Measurements from ENCODE around the gene UBN1.

The UBN1 gene

GRCh38 chr16:4847774-4848587 is 700 bp downstream of the UBN1 start:
- Histone ChIP-seq H3K9ac (peak overlapping the region; percentile 93 to 99 (median 97)), H3K9me3 (replicated peaks in 1 of 11) (no peaks in the 10 kb centered on the region), H3K27ac (peak overlapping the region; percentile 93 to 99 (median 96)), H4K20me1 (peaks cover 71 to 92% (median 87%) of the 10 kb centered on the region in 11 experiments; a peak in 21 of 22 replicates), H3K4me2 (peak overlapping the region; percentile 76 to 97 (median 93)), H3K4me1 (peaks cover 38 to 64% (median 46%) of the 10 kb centered on the region in 10 experiments), H3K36me3 (peaks cover 21 to 61% (median 36%) of the 10 kb centered on the region in 11 experiments), H3K27me3 (no peaks in the 10 kb centered on the region), H3K4me3 (peak overlapping the region; percentile 88 to 100 (median 96))
- no peak for TF ChIP-seq Cebpa-rat (IDR thresholded peaks at IDR 0.05)

- H3K36me3 ChIP-seq = peaks cover 24 to 61% (median 38%) of the 10 kb centered on the region in 11 experiments
- H3K9me3 ChIP-seq (replicated peaks in 1 of 11) = no peaks in the 10 kb centered on the region
- peaks cover 35 to 55% (median 43%) of the 10 kb centered on the region in 10 experiments for H3K4me1 ChIP-seq
- peak overlapping the region in 5 of 10 experiments; percentile 18 to 97 (median 95); a peak in 6 of 20 replicates for H3K4me3 ChIP-seq
- TF ChIP-seq Cebpa-rat (IDR thresholded peaks at IDR 0.05) = no peak
- H3K27ac ChIP-seq = no peak overlapping the region; a peak in 1 of 22 replicates
- H3K9ac ChIP-seq = peak overlapping the region; percentile 10 to 97 (median 37); a peak in 11 of 22 replicates
- no peaks in the 10 kb centered on the region for H3K27me3 ChIP-seq
- peak overlapping the region; percentile 73 to 97 (median 91) for H3K4me2 ChIP-seq
- peaks cover 71 to 94% (median 92%) of the 10 kb centered on the region in 11 experiments; a peak in 21 of 22 replicates for H4K20me1 ChIP-seq
Measured at GRCh38 chr16:4850211-4850610, 2.9 kb downstream of the UBN1 start.

GRCh38 chr16:4852221-4852872 is 5.1 kb downstream of the UBN1 start:
- Histone ChIP-seq H3K9me3 (replicated peaks in 1 of 11) (no peaks in the 10 kb centered on the region), H3K4me2 (peak overlapping the region in 5 of 11 experiments; percentile 6 to 97 (median 93); a peak in 9 of 22 replicates), H3K4me1 (peaks cover 24 to 45% (median 32%) of the 10 kb centered on the region in 10 experiments), H3K9ac (0 out of 22 replicates have a peak overlapping the region, but pooled peaks of 1 of the 11 experiments have one; percentile 14), H3K4me3 (no peak overlapping the region), H3K36me3 (peaks cover 45 to 74% (median 54%) of the 10 kb centered on the region in 11 experiments), H4K20me1 (peaks cover 59 to 98% (median 94%) of the 10 kb centered on the region in 11 experiments; a peak in 20 of 22 replicates), H3K27ac (peak overlapping the region in 4 of 11 experiments; percentile 5 to 51 (median 32); a peak in 5 of 22 replicates), H3K27me3 (no peaks in the 10 kb centered on the region)
- TF ChIP-seq Cebpa-rat (IDR thresholded peaks at IDR 0.05) = no peak

DNA sequence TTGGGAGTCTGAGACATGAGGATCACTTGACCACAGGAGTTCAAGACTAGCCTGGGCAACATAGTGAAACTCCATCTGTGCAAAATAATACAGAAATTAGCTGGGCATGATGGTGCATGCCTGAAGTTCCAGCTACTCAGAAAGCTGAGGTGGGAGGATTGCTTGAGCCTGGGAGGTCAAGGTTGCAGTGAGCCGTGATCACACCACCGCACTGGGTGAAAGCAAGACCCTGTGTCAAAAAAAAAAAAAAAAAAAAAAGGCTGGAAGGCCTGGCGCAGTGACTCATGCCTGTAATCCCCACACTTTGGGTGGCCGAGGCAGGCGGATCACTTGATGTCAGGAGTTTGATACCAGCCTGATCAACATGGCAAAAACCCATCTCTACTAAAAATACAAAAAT is 8.1 kb downstream of the UBN1 start:
- Histone ChIP-seq H3K9ac (no peak overlapping the region), H3K9me3 (replicated peaks in 1 of 11) (no peaks in the 10 kb centered on the region), H3K4me3 (no peak overlapping the region), H3K36me3 (peaks cover 75 to 94% (median 81%) of the 10 kb centered on the region in 11 experiments), H3K27me3 (no peaks in the 10 kb centered on the region), H3K27ac (no peak overlapping the region), H4K20me1 (peaks cover 36 to 92% (median 85%) of the 10 kb centered on the region in 11 experiments; a peak in 21 of 22 replicates), H3K4me2 (no peak overlapping the region), H3K4me1 (peaks cover 2 to 27% (median 13%) of the 10 kb centered on the region in 10 experiments)
- TF ChIP-seq Cebpa-rat (IDR thresholded peaks at IDR 0.05) = no peak

DNA sequence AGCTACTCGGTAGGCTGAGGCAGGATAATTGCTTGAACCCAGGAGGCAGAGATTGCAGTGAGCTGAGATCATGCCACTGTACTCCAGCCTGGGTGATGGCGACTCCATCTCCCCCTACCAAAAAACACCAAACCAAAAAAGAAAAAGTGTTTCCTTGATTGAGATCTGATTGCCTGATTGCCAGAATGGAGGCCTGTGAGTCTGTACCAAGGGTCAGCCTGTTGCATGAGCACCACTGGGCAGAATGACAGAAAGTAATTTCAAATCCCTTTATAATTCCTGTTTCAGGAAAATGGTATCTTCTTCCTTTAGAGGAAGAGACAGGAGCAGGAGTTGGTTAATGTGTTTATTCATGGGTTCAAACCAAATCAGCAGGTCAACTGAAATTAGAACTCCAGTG is 8.5 kb downstream of the UBN1 start:
- Histone ChIP-seq H3K9me3 (replicated peaks in 1 of 11) (no peaks in the 10 kb centered on the region), H3K27ac (no peak overlapping the region), H3K4me2 (no peak overlapping the region), H3K27me3 (no peaks in the 10 kb centered on the region), H4K20me1 (peaks cover 36 to 93% (median 83%) of the 10 kb centered on the region in 11 experiments; a peak in 21 of 22 replicates), H3K4me1 (peaks cover 0 to 23% (median 10%) of the 10 kb centered on the region in 10 experiments; a peak in 14 of 20 replicates), H3K9ac (no peak overlapping the region), H3K4me3 (no peak overlapping the region), H3K36me3 (peaks cover 80 to 95% (median 83%) of the 10 kb centered on the region in 11 experiments)
- TF ChIP-seq Cebpa-rat (IDR thresholded peaks at IDR 0.05) = no peak

DNA sequence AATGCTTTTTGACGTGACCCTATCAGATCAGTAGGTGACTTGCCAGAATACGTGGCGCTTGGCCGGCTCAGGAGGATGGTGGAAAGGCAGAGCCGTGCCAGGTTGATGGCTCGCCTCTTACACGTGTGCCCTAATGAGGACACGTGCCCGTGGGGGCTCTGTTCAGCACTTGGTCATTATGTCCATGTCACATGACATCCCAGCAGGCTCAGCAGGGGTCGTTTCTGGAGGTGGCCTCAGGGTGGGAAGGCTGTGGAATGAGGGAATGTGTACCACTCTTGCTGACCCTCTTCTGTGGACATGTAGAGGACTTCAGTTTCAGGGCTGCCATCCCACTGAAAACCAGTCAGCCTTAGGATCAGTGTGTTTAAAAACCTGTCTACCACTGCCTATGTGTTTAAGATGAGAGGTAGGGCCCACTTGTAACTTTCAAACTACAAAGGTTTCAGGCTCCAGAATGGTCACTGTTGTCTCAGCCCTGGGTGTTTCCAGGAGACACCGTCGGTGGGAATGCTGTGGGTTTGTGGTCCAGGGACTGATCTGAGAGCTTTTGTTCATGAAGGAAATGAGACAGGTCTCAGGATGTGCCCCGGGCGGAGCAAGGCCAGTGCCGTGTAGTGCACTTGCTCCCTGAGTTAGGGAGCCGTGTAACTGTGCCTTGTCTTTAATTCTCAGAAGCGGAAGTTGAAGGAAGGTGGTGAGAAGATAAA is 12.1 kb downstream of the UBN1 start:
- peaks cover 0 to 12% (median 0%) of the 10 kb centered on the region in 10 experiments; a peak in 7 of 20 replicates for H3K4me1 ChIP-seq
- H3K27me3 ChIP-seq = no peaks in the 10 kb centered on the region
- H3K9ac ChIP-seq = 0 out of 22 replicates have a peak overlapping the region, but pooled peaks of 1 of the 11 experiments have one; percentile 16
- H3K9me3 ChIP-seq (replicated peaks in 1 of 11) = no peaks in the 10 kb centered on the region
- peaks cover 98 to 100% (median 100%) of the 10 kb centered on the region in 11 experiments for H3K36me3 ChIP-seq
- no peak for TF ChIP-seq Cebpa-rat (IDR thresholded peaks at IDR 0.05)
- H3K4me3 ChIP-seq = no peak overlapping the region
- H3K4me2 ChIP-seq = no peak overlapping the region
- peaks cover 40 to 94% (median 83%) of the 10 kb centered on the region in 11 experiments; a peak in 21 of 22 replicates for H4K20me1 ChIP-seq
- H3K27ac ChIP-seq = no peak overlapping the region

DNA sequence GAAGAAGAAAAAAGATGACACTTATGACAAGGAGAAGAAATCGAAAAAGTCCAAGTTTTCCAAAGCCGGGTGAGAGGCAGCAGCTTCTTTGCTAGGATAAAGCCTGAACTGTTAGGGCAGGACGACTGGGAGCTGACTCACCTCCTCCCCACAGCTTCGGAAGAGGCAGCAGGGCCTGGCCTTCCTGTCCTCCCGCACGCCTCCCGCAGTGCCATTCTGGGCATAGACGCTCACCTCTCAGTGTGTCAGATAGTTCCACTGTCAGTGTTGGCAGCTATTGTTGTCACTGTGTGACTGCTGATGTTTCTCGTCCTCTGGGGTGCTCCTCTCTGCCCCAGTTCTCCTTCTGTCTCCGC is 12.6 kb downstream of the UBN1 start:
- Histone ChIP-seq H3K4me1 (peaks cover 0 to 17% (median 0%) of the 10 kb centered on the region in 10 experiments; a peak in 7 of 20 replicates), H3K9ac (0 out of 22 replicates have a peak overlapping the region, but pooled peaks of 1 of the 11 experiments have one; percentile 16), H4K20me1 (peaks cover 46 to 94% (median 84%) of the 10 kb centered on the region in 11 experiments; a peak in 21 of 22 replicates), H3K27me3 (no peaks in the 10 kb centered on the region), H3K27ac (no peak overlapping the region), H3K4me3 (no peak overlapping the region), H3K9me3 (replicated peaks in 1 of 11) (no peaks in the 10 kb centered on the region), H3K36me3 (peaks cover 98 to 100% (median 100%) of the 10 kb centered on the region in 11 experiments), H3K4me2 (no peak overlapping the region)
- TF ChIP-seq Cebpa-rat (IDR thresholded peaks at IDR 0.05) = no peak

DNA sequence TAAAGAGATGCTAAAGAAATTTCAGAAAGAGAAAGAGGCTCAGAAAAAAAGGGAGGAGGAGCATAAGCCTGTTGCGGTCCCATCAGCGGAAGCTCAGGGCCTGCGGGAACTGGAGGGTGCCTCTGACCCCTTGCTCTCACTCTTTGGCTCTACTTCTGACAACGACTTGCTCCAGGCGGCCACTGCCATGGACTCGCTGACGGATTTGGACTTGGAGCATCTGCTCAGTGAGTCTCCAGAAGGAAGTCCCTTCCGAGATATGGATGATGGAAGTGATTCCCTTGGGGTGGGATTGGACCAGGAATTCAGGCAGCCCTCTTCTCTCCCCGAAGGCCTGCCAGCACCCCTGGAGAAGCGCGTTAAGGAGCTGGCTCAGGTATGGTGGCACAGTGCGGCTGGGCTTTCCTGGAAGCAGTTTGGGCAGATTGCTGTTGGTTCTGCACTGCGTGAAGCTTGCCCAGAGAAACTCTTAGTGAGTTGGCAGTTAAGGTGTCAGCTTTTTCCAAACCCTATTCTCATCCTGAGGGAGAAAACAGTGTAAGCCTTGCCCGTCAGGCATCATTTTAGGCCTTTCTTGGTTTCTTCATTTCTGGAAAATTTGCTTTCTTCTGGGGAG is 13.6 kb downstream of the UBN1 start:
- no peak overlapping the region for H3K4me2 ChIP-seq
- peaks cover 0 to 24% (median 0%) of the 10 kb centered on the region in 10 experiments; a peak in 8 of 20 replicates for H3K4me1 ChIP-seq
- TF ChIP-seq Cebpa-rat (IDR thresholded peaks at IDR 0.05) = no peak
- no peak overlapping the region for H3K4me3 ChIP-seq
- H3K27ac ChIP-seq = no peak overlapping the region
- no peaks in the 10 kb centered on the region for H3K9me3 ChIP-seq (replicated peaks in 1 of 11)
- peaks cover 90 to 100% (median 97%) of the 10 kb centered on the region in 11 experiments for H3K36me3 ChIP-seq
- peaks cover 55 to 96% (median 85%) of the 10 kb centered on the region in 11 experiments; a peak in 21 of 22 replicates for H4K20me1 ChIP-seq
- 0 out of 22 replicates have a peak overlapping the region, but pooled peaks of 2 of the 11 experiments have one; percentile 6 to 7 for H3K9ac ChIP-seq
- no peaks in the 10 kb centered on the region for H3K27me3 ChIP-seq
